ENCODE results near the gene CDT1. TPM values are rescaled to one million over a fixed set of nuclear protein-coding genes. Genes with fewer than 3 reads are reported as not detected.

The CDT1 gene
- total RNA-seq, 1 experiment from 2014 or later: 74.1 TPM

- peaks cover 30 to 56% of the 10 kb centered on the region in 2 experiments for H3K4me1 Mint-ChIP-seq
- no peak overlapping the region for H2BK15ac ChIP-seq (ENCODE audit: low read depth, low read length)
- no peaks in the 10 kb centered on the region for H3K27me3 Mint-ChIP-seq (ENCODE audit: low read depth)
- H3K4me1 ChIP-seq (ENCODE audit: insufficient read depth, low read length): peaks cover 8% of the 10 kb centered on the region; the same call in 1 of the 2 replicates
- peak overlapping the region; percentile 38 to 96 (median 92); a peak in 6 of 7 replicates for H3K27ac Mint-ChIP-seq
- no peak overlapping the region for H2AFZ ChIP-seq (ENCODE audit: low read length)
- no peak overlapping the region for H3K27ac ChIP-seq (ENCODE audit: insufficient read length, low read depth, low read length)
- no peak overlapping the region for H4K5ac ChIP-seq (ENCODE audit: insufficient read length, low read depth, low read length)
- H3K9me3 ChIP-seq (ENCODE audit: control insufficient read depth, low read depth, low read length): no peaks in the 10 kb centered on the region
- no peak overlapping the region for H3K14ac ChIP-seq (ENCODE audit: insufficient read depth, low read length)
- H3K79me2 ChIP-seq (ENCODE audit: insufficient read depth, low read length): no peaks in the 10 kb centered on the region; the same call in 1 of the 2 replicates
- H3K36me3 Mint-ChIP-seq (ENCODE audit: insufficient read depth in 1 of 3, low read depth in 3 of 3): no peaks in the 10 kb centered on the region
- peak overlapping the region in 1 of 2 experiments; percentile 57; a peak in 3 of 5 replicates for H3K4me3 Mint-ChIP-seq
- no peak overlapping the region for H3T11ph ChIP-seq (ENCODE audit: low read length)
- peak overlapping the region; percentile 41 for H3K18ac ChIP-seq (ENCODE audit: insufficient read length, low read depth, low read length)
- no peaks in the 10 kb centered on the region for H3K27me3 ChIP-seq (ENCODE audit: insufficient read depth, low read length)
- no peak overlapping the region for H3K9ac ChIP-seq (ENCODE audit: extremely low read depth, insufficient read length, low read length)
- peak; percentile 89 for DNase-seq
- no peaks in the 10 kb centered on the region for H4K20me1 ChIP-seq (ENCODE audit: control insufficient read depth, insufficient read depth, insufficient read length)
- no peak overlapping the region for H2AK5ac ChIP-seq (ENCODE audit: insufficient read length, low read length)
- H2BK20ac ChIP-seq (ENCODE audit: low read depth, low read length, poor library complexity, severe bottlenecking): no peak overlapping the region
- H4K8ac ChIP-seq (replicated peaks; ENCODE audit: insufficient read length, low read depth, low read length): no peak overlapping the region
- H3K4me2 ChIP-seq (ENCODE audit: insufficient read depth, insufficient read length, low read length): peak overlapping the region; percentile 10
- no CpG with 5 or more reads among the region's 14 CpGs for whole genome bisulfite sequencing (ENCODE audit: extremely low coverage, insufficient read length, low lambda C conversion rate)
- no peaks in the 10 kb centered on the region for H3K23me2 ChIP-seq (ENCODE audit: insufficient read length, low read depth, low read length, poor library complexity, severe bottlenecking)
- H3K9me3 Mint-ChIP-seq: no peaks in the 10 kb centered on the region
- no peak overlapping the region for H2BK120ac ChIP-seq (ENCODE audit: low read depth, low read length, poor library complexity, severe bottlenecking)
- no peak overlapping the region; the same call in 1 of the 2 replicates for H3K4ac ChIP-seq (ENCODE audit: low read depth, low read length)
- peak; percentile 44; the same call in 2 of the 3 replicates for TF ChIP-seq CTCF (conservative IDR thresholded peaks at IDR 0.05)
- H2BK12ac ChIP-seq (ENCODE audit: insufficient read length, low read depth, low read length): peak overlapping the region; percentile 68
- no peak overlapping the region for H3K23ac ChIP-seq (ENCODE audit: insufficient read length, low read depth, low read length)
- no peak overlapping the region for H3K56ac ChIP-seq (ENCODE audit: insufficient read length, low read depth, low read length)
- peaks cover 3% of the 10 kb centered on the region for H3K79me1 ChIP-seq (ENCODE audit: insufficient read depth, low read depth, low read length, poor library complexity, severe bottlenecking)
- peak overlapping the region; percentile 18 for H2BK5ac ChIP-seq (ENCODE audit: insufficient read length, low read length)
- peak overlapping the region; percentile 60 for H4K91ac ChIP-seq (ENCODE audit: insufficient read length, low read depth, low read length)
These were observed 40.0 kb upstream of the CDT1 start for GRCh38 chr16:88763502-88764053.

All from H9 (cell line).